GM21717 (cell line): Measurements from ENCODE around the gene NMNAT2.
"Not testable (repeated sequence)": the region's sequence is repeated elsewhere in the genome, so short reads cannot be mapped to it uniquely, and the experiment has no call there.

Experiments
- ATAC-seq: cut with Tn5 transposase; IDR thresholded peaks from one replicate; pipeline ENCODE4 v1.9.1; 2021; ENCODE audit warnings: mild to moderate bottlenecking, moderate library complexity; ENCODE audit not compliant: unreplicated experiment

Gene NMNAT2

DNA sequence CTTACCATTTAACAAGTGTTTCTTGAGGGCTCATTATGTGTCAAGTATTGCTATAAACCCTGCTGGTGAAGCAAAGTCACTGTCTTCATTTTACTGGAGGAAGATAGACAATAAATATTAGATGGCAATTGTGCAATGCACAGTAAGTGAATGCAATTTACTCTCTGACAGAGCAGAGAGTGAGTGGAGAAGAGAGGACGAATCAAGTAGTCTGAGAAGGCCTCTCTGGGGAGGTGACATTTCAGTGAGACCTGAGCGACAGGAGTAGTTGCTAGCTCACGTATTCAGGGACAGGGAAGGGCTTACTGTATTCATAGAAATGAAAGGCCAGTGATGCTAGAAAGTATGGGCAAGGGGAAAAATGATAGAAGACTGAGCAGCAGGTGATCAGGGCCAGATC is 1.2 kb upstream of the NMNAT2 start:
- no peak for ATAC-seq

DNA sequence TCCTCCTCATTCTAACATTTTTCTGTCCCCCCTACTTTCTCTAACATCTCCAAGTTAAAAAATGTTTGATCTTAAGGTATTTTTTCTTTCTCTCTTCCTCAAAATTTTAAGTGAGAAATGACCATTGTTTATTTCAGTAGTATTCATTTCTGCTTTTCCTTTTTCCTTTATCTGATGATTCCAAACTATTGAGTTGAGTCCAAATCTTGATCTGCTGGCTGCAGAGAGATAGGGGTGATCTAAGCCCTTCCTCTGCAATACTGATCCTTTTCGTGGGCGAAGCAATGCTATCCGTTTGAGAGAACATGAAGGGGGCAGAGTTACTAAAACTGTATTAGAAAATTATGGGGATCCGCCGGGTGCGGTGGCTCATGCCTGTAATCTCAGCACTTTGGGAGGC is 516 bp upstream of the NMNAT2 start:
- ATAC-seq, result no peak

GRCh38 chr1:183416850-183417771 is 1.1 kb downstream of the NMNAT2 start:
- no peak for ATAC-seq

GRCh38 chr1:183414365-183414764 is 3.8 kb downstream of the NMNAT2 start:
- no peak for ATAC-seq

DNA sequence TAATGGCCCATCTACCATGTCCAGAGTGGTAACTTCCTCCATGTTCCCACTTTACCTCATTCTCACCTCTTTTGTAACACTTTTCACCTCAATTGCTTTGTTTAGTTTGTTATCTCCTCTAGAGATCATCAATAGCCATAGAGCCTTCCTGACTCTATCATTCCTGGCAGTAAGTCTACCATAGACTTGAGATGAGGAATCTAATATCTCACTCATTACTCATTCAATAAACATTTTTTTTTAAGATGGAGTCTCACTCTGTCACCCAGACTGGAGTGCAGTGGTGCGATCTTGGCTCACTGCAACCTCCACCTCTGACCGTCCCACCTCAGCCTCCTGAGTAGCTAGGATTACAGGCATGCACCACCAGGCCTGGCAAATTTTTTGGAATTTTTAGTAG is 7.1 kb downstream of the NMNAT2 start:
- ATAC-seq, result no peak

DNA sequence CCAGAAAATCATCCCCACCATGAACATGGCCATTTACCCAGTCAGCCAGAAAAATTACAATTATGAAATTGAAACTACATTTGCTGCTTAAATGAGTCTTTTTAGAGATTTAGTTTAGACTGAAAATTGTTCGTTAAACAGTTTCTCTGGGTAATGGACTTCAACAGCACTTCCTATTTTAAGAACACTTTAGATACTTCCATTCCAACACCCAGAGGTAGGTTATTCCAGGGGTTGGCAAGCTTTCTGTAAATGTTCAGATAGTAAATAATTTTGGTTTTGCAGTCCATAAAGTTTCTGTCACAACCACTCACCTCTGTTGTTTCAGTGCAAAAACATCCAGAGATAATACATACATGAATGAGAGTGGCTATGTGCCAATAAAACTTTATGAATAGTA is 10.2 kb downstream of the NMNAT2 start:
- no peak for ATAC-seq

GRCh38 chr1:183407474-183407873 is 10.7 kb downstream of the NMNAT2 start:
- no peak for ATAC-seq

- no peak for ATAC-seq
Measured at GRCh38 chr1:183404476-183404875, 13.7 kb downstream of the NMNAT2 start.

DNA sequence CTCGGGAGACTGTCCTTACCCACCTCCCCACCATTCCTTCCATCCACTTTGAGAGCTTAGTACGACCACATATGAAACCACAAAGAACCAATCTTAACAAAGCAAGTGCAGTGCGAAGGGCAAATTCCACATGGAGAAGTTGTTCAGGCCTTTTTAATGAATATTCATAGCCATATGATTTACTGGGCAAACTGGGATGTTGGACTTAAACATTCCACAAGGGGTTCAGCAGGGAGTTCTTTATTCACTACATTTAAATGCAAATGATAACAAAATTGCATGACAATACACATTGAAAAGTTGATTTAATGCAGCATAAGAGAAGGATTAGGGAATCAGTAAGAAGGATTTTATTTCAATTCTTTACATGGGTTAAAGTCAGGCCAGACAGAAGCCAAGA is 14.7 kb downstream of the NMNAT2 start:
- no peak for ATAC-seq

DNA sequence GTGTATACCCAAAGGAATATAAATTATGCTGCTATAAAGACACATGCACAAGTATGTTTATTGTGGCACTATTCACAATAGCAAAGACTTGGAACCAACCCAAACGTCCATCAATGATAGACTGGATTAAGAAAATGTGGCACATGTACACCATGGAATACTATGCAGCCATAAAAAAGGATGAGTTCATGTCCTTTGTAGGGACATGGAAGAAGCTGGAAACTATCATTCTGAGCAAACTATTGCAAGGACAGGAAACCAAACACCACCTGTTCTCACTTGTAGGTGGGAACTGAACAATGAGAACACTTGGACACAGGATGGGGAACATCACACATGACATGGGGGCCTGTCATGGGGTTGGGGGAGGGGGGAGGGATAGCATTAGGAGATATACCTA is 16.6 kb downstream of the NMNAT2 start:
- not testable (repeated sequence) for ATAC-seq

- ATAC-seq, result no peak
Measured at GRCh38 chr1:183394435-183394834, 23.7 kb downstream of the NMNAT2 start.

GRCh38 chr1:183391863-183392262 is 26.3 kb downstream of the NMNAT2 start:
- ATAC-seq, result no peak

DNA sequence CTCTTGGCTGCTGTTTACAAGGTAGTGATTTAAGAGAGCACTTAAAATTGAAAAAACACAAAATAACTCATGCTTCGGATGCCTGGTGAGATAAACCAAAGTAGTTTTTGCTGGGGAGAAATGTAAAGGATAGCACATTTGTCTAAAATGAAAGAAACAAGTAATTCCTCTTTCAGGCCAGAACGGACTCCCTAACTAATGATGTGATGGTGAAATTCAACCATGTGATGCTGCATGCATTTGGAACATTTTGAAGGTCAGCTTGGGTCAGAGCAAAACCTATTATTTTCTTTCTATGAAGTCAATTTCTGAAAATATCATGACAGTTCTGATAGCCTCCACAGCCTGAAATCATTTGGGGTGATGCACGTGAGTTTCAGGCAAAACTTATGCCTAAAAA is 27.6 kb downstream of the NMNAT2 start:
- no peak for ATAC-seq

- ATAC-seq, result no peak
Measured at GRCh38 chr1:183388735-183389134, 29.4 kb downstream of the NMNAT2 start.

- ATAC-seq, result no peak
Measured at GRCh38 chr1:183385340-183386144, 32.6 kb downstream of the NMNAT2 start.

- no peak for ATAC-seq
Measured at GRCh38 chr1:183379951-183380350, 38.2 kb downstream of the NMNAT2 start.

DNA sequence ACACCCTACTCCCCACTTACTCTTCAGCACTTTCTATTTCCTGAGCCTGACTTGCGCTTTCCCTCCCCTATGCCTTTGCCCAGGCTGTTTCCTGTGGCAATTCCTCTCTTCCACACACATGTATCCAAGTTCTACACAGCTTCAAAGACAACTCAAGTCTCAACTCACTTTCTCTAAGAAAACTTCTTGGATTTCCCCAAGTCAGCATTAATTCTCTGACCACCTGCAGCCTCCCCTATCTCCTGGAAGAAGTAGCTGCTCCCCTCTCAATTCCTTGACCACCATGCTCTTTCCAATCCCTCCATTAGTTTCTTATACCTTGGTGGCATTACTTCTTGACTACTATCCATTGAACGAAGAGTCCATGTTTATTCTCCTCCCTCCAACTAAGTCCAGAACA is 42.8 kb downstream of the NMNAT2 start:
- ATAC-seq, result no peak

GRCh38 chr1:183374825-183375224 is 43.4 kb downstream of the NMNAT2 start:
- ATAC-seq, result no peak

DNA sequence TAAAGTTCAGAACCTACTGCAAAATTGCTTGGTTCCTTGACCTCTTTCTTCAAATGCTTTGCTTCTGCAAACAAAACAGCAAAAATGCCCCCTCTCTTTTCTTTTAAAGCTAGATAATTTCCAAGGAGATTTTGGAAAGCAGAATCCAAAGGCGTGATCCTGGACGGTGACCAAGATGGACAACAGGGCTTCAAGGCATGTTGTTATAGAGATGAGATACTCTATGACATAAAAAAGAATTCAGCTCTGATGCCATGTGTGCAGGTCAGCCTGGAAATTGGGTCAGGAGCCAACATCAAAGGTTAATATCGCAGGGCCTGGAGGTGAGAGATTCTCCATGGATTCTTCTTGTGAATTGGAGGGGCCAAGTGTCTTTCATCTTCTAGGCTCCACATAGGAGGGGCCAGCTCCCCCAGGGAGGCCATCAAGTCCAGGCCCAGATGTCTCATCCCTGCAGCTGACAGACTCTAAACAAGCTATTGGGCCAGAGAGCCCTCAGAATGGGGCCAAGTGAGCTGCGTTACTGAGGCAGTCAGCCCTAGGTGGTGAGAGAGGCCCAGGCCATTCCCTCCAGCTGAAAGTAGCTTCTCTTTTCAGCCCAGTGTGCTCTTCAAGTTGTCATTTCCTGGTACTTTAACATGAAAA is 45.5 kb downstream of the NMNAT2 start:
- ATAC-seq, result no peak

DNA sequence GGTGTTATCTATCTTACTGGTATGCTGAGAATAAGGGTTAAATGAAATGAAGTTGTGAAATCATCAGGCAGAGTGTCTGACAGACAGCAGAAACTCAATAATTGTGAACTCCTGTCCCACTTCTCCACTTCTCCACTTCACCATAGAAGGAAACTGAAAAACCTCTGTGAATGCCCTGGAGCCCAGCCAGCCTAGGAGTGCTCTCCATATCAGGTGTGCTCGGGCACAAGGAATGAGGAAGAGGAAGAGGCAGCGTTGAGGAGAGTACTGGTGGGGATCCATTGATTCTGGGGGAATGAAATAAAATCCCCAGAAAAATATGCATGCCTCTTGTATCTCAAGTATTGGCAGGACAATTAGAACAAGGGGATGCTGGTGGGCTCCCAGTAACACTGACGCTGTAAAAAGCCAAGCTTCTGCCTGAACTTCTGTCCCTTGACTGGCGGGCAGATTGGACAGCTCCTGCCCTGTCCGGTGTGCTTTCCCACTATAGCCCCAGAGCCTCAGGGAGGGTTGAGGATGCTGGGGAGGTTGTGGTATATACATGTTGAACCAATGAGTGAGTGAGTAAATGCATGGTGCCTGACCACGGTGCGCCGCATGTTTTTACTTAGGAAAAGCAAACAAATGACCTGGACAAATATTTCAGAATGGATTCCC is 47.7 kb downstream of the NMNAT2 start:
- no peak for ATAC-seq
